DND-41 (cell line): ENCODE data around the gene TFDP2.

ENCODE experiments used
- CTCF ChIP-seq: IDR thresholded peaks from 2 replicates; pipeline ENCODE4 v1.5.1; 2012; ENCODE audit warnings: borderline replicate concordance, low read length, moderate library complexity, mild to moderate bottlenecking; ENCODE audit not compliant: poor library complexity, severe bottlenecking; ENCODE audit errors: extremely low read depth
- EZH2 ChIP-seq: IDR thresholded peaks from 3 replicates; pipeline ENCODE4 v1.6.1; 2012; ENCODE audit warnings: borderline replicate concordance, low read depth, mild to moderate bottlenecking, moderate library complexity, low read length, inconsistent platforms; ENCODE audit not compliant: severe bottlenecking

- TF ChIP-seq CTCF (no peak), EZH2 (no peak)
Measured at GRCh38 chr3:142148044-142148791, 1.1 kb downstream of the TFDP2 start.
